ELF-1 (cell line): ENCODE data around the gene STK25.
A peak's percentile ranks its signal among the peaks of the same experiment; 100 is the strongest.

Experiments used
- DNase-seq: peaks from one replicate; pipeline ENCODE4 v3.0.0-alpha.2; 2016; ENCODE audit warnings: low read depth, low spot score

The STK25 gene

GRCh38 chr2:241508240-241509154, at the start of gene STK25:
STK25 (minus strand) TSS chr2:241508584; CDS start chr2:241508035, 549 bp downstream.
- DNase-seq = peak; percentile 99

- DNase-seq = no peak
Observed at GRCh38 chr2:241556746-241557145, 48.4 kb upstream of the STK25 start.

GRCh38 chr2:241555711-241556110, 47.3 kb upstream of the STK25 start:
- DNase-seq = peak; percentile 73

- DNase-seq = no peak
Observed at GRCh38 chr2:241554610-241555322, 46.4 kb upstream of the STK25 start.

GRCh38 chr2:241553981-241554380, 45.6 kb upstream of the STK25 start:
- DNase-seq = no peak

GRCh38 chr2:241553512-241553830, 45.1 kb upstream of the STK25 start:
- DNase-seq = no peak

GRCh38 chr2:241551998-241552737, 43.8 kb upstream of the STK25 start:
- no peak for DNase-seq

- DNase-seq = no peak
Observed at GRCh38 chr2:241551599-241551997, 43.2 kb upstream of the STK25 start.

GRCh38 chr2:241550616-241551580, 42.5 kb upstream of the STK25 start:
- DNase-seq = no peak

- DNase-seq = no peak
Observed at GRCh38 chr2:241548451-241548835, 40.1 kb upstream of the STK25 start.

- DNase-seq = no peak
Observed at GRCh38 chr2:241547781-241548450, 39.5 kb upstream of the STK25 start.

GRCh38 chr2:241546771-241547498, 38.6 kb upstream of the STK25 start:
- DNase-seq = peak; percentile 81

- no peak for DNase-seq
Observed at GRCh38 chr2:241545523-241546473, 37.4 kb upstream of the STK25 start.

GRCh38 chr2:241545106-241545505, 36.7 kb upstream of the STK25 start:
- DNase-seq = no peak

GRCh38 chr2:241542278-241542605, 33.9 kb upstream of the STK25 start:
- DNase-seq = no peak

- DNase-seq = no peak
Observed at GRCh38 chr2:241541564-241542277, 33.3 kb upstream of the STK25 start.

GRCh38 chr2:241540771-241541561, 32.6 kb upstream of the STK25 start:
- peak; percentile 50 for DNase-seq
